GM06990 (cell line): ENCODE measurements around the gene TCF19.

Experiments
- DNase-seq: peaks from one replicate; pipeline ENCODE4 v3.0.0-alpha.2; 2011; ENCODE audit not compliant: insufficient read length; ENCODE audit errors: extremely low read depth
- H3K27me3 ChIP-seq: replicated peaks from 2 replicates; pipeline ENCODE4 v1.6.0; 2011; ENCODE audit warnings: low read length; ENCODE audit not compliant: control insufficient read depth, insufficient read depth
- H3K36me3 ChIP-seq: 2 replicates; pipeline ENCODE4 v1.5.1; 2011; ENCODE audit warnings: low read length; ENCODE audit not compliant: control insufficient read depth, insufficient read depth
- H3K4me3 ChIP-seq: replicated peaks from 2 replicates; pipeline ENCODE4 v1.5.1; 2011; ENCODE audit warnings: low read depth, mild to moderate bottlenecking, control low read depth, low read length
- CTCF ChIP-seq: IDR thresholded peaks from 2 replicates; pipeline ENCODE4 v1.5.1; 2011; ENCODE audit warnings: low read length, control low read depth, mild to moderate bottlenecking, inconsistent platforms; ENCODE audit not compliant: insufficient read depth, poor library complexity, severe bottlenecking

TCF19 gene

GRCh38 chr6:31172973-31173384 is 14.6 kb downstream of the TCF19 start:
- Histone ChIP-seq H3K4me3 (no peak overlapping the region), H3K36me3 (no peaks in the 10 kb centered on the region), H3K27me3 (no peaks in the 10 kb centered on the region)
- no peak for TF ChIP-seq CTCF
- DNase-seq = no peak

GRCh38 chr6:31173406-31173805 is 15.0 kb downstream of the TCF19 start:
- Histone ChIP-seq H3K4me3 (no peak overlapping the region), H3K36me3 (no peaks in the 10 kb centered on the region), H3K27me3 (no peaks in the 10 kb centered on the region)
- DNase-seq = no peak
- TF ChIP-seq CTCF = no peak

- DNase-seq = no peak
- no peak for TF ChIP-seq CTCF
- H3K36me3 ChIP-seq = no peaks in the 10 kb centered on the region
- no peaks in the 10 kb centered on the region for H3K27me3 ChIP-seq
- H3K4me3 ChIP-seq = no peak overlapping the region
Measured at GRCh38 chr6:31174378-31174777, 16.0 kb downstream of the TCF19 start.

- no peak overlapping the region for H3K4me3 ChIP-seq
- DNase-seq = no peak
- H3K27me3 ChIP-seq = no peaks in the 10 kb centered on the region
- H3K36me3 ChIP-seq = no peaks in the 10 kb centered on the region
- TF ChIP-seq CTCF = no peak
Measured at GRCh38 chr6:31175971-31176370, 17.6 kb downstream of the TCF19 start.

- no peak overlapping the region for H3K4me3 ChIP-seq
- H3K36me3 ChIP-seq = no peaks in the 10 kb centered on the region
- H3K27me3 ChIP-seq = no peaks in the 10 kb centered on the region
- peak; percentile 41 for DNase-seq
- TF ChIP-seq CTCF = no peak
Measured at GRCh38 chr6:31178143-31179041, 20.0 kb downstream of the TCF19 start.
